ENCODE measurements around the gene NOSIP. TPM values are rescaled to one million over a fixed set of nuclear protein-coding genes. Genes with fewer than 3 reads are reported as not detected.
"Not testable (repeated sequence)": the region's sequence is repeated elsewhere in the genome, so short reads cannot be mapped to it uniquely, and the experiment has no call there.

The NOSIP gene
- polyA plus RNA-seq, 1 of the 3 experiments (the other 2 are of a cell fraction): 128 TPM

DNA sequence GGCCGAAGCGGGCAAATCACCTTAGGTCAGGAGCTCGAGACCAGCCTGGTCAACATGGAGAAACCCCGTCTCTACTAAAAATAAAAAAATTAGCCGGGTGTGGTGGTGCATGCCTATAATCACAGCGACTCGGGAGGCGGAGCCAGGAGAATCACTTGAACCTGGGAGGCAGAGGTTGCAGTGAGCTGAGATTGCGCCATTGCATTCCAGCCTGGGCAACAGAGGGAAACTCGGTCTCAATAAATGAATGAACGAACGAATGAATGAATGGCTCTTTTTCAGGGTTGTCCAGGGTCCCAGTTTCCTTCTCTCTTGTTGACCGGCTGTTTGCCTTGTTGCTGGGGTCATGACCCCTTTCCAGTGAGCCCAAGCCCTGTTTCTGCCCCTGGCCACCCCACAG, 37.5 kb upstream of the NOSIP start:
- H3K79me2 ChIP-seq (ENCODE audit: insufficient read depth): peaks cover 50% of the 10 kb centered on the region
- H3K36me3 ChIP-seq (replicated peaks in 1 of 2; ENCODE audit: control insufficient read depth in 1 of 2, insufficient read depth in 2 of 2, low read length in 1 of 2): peaks cover 31% of the 10 kb centered on the region in 2 experiments
- H3K4me1 ChIP-seq (ENCODE audit: control insufficient read depth in 1 of 2, insufficient read depth in 2 of 2, low read depth in 1 of 2, low read length in 1 of 2): peaks cover 0 to 14% of the 10 kb centered on the region in 2 experiments; a peak in 3 of 4 replicates
- not testable (repeated sequence) for H3K9me3 ChIP-seq; H3K27ac ChIP-seq (ENCODE audit: low read depth in 2 of 2, low read length in 1 of 2); DNase-seq; H2AFZ ChIP-seq (ENCODE audit: low read depth); H3K4me2 ChIP-seq; H3K27me3 ChIP-seq (ENCODE audit: insufficient read depth); H3K9ac ChIP-seq; H3K9me2 ChIP-seq; H3K4me3 ChIP-seq (ENCODE audit: low read depth in 2 of 2, low read length in 1 of 2)
- H3F3A ChIP-seq (replicated peaks; ENCODE audit: insufficient read depth): peaks cover 11% of the 10 kb centered on the region
- ChIA-PET POLR2A (interaction anchor here (1.1 kb wide), 1 partner anchor 38 kb away, joined by 3 read pairs; the partner anchor contains the start of gene NOSIP), CTCF (interaction anchor here (1.4 kb wide), 1 partner anchor 47 kb away, joined by 3 read pairs; no protein-coding TSS in a partner anchor)
- peaks cover 27% of the 10 kb centered on the region for H4K20me1 ChIP-seq (ENCODE audit: insufficient read depth)
- 91% methylated on average over 13 of the region's 13 CpGs for WGBS (ENCODE audit: low lambda C conversion rate)

DNA sequence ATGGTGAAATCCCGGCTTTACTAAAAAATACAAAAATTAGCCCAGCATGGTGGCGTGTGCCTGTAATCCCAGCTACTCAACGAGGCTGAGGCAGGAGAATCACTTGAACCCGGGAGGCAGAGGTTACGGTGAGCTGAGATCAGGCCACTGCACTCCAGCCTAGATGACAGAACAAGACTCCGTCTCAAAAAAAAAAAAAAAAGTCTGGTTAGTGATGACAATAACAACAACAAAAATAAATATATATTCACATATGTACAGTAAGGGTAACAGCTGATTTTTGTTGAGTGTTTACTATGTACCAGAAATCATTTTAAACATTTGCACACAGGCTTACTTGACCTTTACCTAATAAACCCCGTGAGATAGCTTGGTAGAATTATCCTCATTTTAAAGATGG, 36.6 kb upstream of the NOSIP start:
- TF ChIP-seq YY1 (IDR thresholded peaks at IDR 0.05; ENCODE audit: low read depth) (no peak), CHD2 (IDR thresholded peaks at IDR 0.05; ENCODE audit: low read length, partially characterized antibody) (no peak), GABPA (IDR thresholded peaks at IDR 0.05; ENCODE audit: low read depth) (no peak), EP300 (IDR thresholded peaks at IDR 0.05; ENCODE audit: borderline replicate concordance in 1 of 2, low read depth in 1 of 2, low read length in 1 of 2) (no peak), TAF1 (IDR thresholded peaks at IDR 0.05; ENCODE audit: borderline replicate concordance, low read depth, low read length) (no peak), RAD21 (IDR thresholded peaks at IDR 0.05; ENCODE audit: low read length) (no peak), ELF1 (IDR thresholded peaks at IDR 0.05) (no peak), MXI1 (IDR thresholded peaks at IDR 0.05; ENCODE audit: low read depth, low read length) (no peak), EZH2phosphoT487 (IDR thresholded peaks at IDR 0.05; ENCODE audit: borderline replicate concordance, low read depth) (no peak), FOSL2 (IDR thresholded peaks at IDR 0.05; ENCODE audit: borderline replicate concordance, low read depth) (no peak), RXRA (IDR thresholded peaks at IDR 0.05; ENCODE audit: borderline replicate concordance, low read depth) (no peak), SIN3A (IDR thresholded peaks at IDR 0.05; ENCODE audit: borderline replicate concordance, low read depth, low read length) (no peak), NRF1 (IDR thresholded peaks at IDR 0.05; ENCODE audit: low read depth, low read length) (no peak), FOXJ3 (CRISPR knock-in tag; IDR thresholded peaks at IDR 0.05) (no peak), RFX5 (IDR thresholded peaks at IDR 0.05; ENCODE audit: low read length) (no peak), POLR2AphosphoS5 (IDR thresholded peaks at IDR 0.05; ENCODE audit: low read depth, low read length) (no peak)
- TF ChIP-seq, protein P1, sequence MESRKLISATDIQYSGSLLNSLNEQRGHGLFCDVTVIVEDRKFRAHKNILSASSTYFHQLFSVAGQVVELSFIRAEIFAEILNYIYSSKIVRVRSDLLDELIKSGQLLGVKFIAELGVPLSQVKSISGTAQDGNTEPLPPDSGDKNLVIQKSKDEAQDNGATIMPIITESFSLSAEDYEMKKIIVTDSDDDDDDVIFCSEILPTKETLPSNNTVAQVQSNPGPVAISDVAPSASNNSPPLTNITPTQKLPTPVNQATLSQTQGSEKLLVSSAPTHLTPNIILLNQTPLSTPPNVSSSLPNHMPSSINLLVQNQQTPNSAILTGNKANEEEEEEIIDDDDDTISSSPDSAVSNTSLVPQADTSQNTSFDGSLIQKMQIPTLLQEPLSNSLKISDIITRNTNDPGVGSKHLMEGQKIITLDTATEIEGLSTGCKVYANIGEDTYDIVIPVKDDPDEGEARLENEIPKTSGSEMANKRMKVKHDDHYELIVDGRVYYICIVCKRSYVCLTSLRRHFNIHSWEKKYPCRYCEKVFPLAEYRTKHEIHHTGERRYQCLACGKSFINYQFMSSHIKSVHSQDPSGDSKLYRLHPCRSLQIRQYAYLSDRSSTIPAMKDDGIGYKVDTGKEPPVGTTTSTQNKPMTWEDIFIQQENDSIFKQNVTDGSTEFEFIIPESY (IDR thresholded peaks at IDR 0.05; ENCODE audit: borderline replicate concordance, low read depth): no peak
- TF ChIP-seq, protein P2, sequence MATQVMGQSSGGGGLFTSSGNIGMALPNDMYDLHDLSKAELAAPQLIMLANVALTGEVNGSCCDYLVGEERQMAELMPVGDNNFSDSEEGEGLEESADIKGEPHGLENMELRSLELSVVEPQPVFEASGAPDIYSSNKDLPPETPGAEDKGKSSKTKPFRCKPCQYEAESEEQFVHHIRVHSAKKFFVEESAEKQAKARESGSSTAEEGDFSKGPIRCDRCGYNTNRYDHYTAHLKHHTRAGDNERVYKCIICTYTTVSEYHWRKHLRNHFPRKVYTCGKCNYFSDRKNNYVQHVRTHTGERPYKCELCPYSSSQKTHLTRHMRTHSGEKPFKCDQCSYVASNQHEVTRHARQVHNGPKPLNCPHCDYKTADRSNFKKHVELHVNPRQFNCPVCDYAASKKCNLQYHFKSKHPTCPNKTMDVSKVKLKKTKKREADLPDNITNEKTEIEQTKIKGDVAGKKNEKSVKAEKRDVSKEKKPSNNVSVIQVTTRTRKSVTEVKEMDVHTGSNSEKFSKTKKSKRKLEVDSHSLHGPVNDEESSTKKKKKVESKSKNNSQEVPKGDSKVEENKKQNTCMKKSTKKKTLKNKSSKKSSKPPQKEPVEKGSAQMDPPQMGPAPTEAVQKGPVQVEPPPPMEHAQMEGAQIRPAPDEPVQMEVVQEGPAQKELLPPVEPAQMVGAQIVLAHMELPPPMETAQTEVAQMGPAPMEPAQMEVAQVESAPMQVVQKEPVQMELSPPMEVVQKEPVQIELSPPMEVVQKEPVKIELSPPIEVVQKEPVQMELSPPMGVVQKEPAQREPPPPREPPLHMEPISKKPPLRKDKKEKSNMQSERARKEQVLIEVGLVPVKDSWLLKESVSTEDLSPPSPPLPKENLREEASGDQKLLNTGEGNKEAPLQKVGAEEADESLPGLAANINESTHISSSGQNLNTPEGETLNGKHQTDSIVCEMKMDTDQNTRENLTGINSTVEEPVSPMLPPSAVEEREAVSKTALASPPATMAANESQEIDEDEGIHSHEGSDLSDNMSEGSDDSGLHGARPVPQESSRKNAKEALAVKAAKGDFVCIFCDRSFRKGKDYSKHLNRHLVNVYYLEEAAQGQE (IDR thresholded peaks at IDR 0.05; ENCODE audit: low read depth, low read length): no peak
- TF ChIP-seq, protein P3, sequence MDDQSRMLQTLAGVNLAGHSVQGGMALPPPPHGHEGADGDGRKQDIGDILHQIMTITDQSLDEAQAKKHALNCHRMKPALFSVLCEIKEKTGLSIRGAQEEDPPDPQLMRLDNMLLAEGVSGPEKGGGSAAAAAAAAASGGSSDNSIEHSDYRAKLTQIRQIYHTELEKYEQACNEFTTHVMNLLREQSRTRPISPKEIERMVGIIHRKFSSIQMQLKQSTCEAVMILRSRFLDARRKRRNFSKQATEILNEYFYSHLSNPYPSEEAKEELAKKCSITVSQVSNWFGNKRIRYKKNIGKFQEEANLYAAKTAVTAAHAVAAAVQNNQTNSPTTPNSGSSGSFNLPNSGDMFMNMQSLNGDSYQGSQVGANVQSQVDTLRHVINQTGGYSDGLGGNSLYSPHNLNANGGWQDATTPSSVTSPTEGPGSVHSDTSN (IDR thresholded peaks at IDR 0.05): no peak
- TF ChIP-seq, protein P4, sequence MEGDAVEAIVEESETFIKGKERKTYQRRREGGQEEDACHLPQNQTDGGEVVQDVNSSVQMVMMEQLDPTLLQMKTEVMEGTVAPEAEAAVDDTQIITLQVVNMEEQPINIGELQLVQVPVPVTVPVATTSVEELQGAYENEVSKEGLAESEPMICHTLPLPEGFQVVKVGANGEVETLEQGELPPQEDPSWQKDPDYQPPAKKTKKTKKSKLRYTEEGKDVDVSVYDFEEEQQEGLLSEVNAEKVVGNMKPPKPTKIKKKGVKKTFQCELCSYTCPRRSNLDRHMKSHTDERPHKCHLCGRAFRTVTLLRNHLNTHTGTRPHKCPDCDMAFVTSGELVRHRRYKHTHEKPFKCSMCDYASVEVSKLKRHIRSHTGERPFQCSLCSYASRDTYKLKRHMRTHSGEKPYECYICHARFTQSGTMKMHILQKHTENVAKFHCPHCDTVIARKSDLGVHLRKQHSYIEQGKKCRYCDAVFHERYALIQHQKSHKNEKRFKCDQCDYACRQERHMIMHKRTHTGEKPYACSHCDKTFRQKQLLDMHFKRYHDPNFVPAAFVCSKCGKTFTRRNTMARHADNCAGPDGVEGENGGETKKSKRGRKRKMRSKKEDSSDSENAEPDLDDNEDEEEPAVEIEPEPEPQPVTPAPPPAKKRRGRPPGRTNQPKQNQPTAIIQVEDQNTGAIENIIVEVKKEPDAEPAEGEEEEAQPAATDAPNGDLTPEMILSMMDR (IDR thresholded peaks at IDR 0.05): no peak
- CTCF ChIA-PET: interaction anchor here (1.4 kb wide), 1 partner anchor 55 kb away, joined by 4 read pairs; no protein-coding TSS in a partner anchor
- H3K27ac ChIP-seq (ENCODE audit: low read depth in 2 of 2, low read length in 1 of 2): no peak overlapping the region
- no peaks in the 10 kb centered on the region for H3K9me2 ChIP-seq
- H3K79me2 ChIP-seq (ENCODE audit: insufficient read depth): peaks cover 59% of the 10 kb centered on the region
- no peak overlapping the region for H3K9ac ChIP-seq
- H3K4me1 ChIP-seq (ENCODE audit: control insufficient read depth in 1 of 2, insufficient read depth in 2 of 2, low read depth in 1 of 2, low read length in 1 of 2): peaks cover 0 to 14% of the 10 kb centered on the region in 2 experiments; a peak in 3 of 4 replicates
- H3K4me3 ChIP-seq (ENCODE audit: low read depth in 2 of 2, low read length in 1 of 2): no peak overlapping the region
- no peak for DNase-seq
- no peak overlapping the region for H3K4me2 ChIP-seq
- WGBS (ENCODE audit: low lambda C conversion rate): 91% methylated on average over 7 of the region's 7 CpGs
- H3K36me3 ChIP-seq (replicated peaks in 1 of 2; ENCODE audit: control insufficient read depth in 1 of 2, insufficient read depth in 2 of 2, low read length in 1 of 2): peaks cover 30 to 31% of the 10 kb centered on the region in 2 experiments
- POLR2A ChIA-PET: no interaction called here
- H3F3A ChIP-seq (replicated peaks; ENCODE audit: insufficient read depth): peaks cover 12% of the 10 kb centered on the region
- H4K20me1 ChIP-seq (ENCODE audit: insufficient read depth): peaks cover 36% of the 10 kb centered on the region
- no peaks in the 10 kb centered on the region for H3K9me3 ChIP-seq
- H3K27me3 ChIP-seq (ENCODE audit: insufficient read depth): no peaks in the 10 kb centered on the region
- no peak overlapping the region for H2AFZ ChIP-seq (ENCODE audit: low read depth)
